Stimulated activated CD4-positive, alpha-beta T cell treated with anti-CD3 and anti-CD28 coated beads, Interleukin-2, amount 100 ng/mL, for 4 hours (primary cell): ENCODE measurements around the gene PWP2.
"Not testable (repeated sequence)": the region's sequence is repeated elsewhere in the genome, so short reads cannot be mapped to it uniquely, and the experiment has no call there.

Experiments used
- DNase-seq: peaks from one replicate; pipeline ENCODE4 v3.0.0-alpha.2; 2020; ENCODE audit warnings: low read depth

Gene PWP2

GRCh38 chr21:44138039-44138438, 30.8 kb downstream of the PWP2 start:
- not testable (repeated sequence) for DNase-seq

- not testable (repeated sequence) for DNase-seq
Measured at GRCh38 chr21:44139787-44140551, 32.8 kb downstream of the PWP2 start.

DNA sequence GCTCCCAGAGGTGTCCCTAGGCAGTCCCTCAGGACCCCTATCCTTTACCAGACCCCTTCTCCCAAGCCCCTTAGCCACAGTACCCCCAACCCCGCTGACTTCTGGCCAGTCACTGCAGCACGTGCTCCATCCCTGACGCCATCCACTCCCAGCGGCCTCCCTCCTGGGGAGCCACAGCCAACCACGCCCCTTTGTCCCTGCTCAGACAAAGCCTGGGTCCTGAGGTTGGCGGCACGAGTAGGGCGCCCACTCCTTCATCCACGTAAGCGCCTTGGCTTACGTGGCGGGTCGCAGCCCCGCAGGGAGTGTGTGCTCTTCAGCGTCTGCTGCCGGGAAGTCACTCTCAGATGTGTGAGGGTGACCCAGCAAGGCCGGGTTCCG, 33.3 kb downstream of the PWP2 start:
- not testable (repeated sequence) for DNase-seq

GRCh38 chr21:44142470-44142869, 35.3 kb downstream of the PWP2 start:
- not testable (repeated sequence) for DNase-seq

DNA sequence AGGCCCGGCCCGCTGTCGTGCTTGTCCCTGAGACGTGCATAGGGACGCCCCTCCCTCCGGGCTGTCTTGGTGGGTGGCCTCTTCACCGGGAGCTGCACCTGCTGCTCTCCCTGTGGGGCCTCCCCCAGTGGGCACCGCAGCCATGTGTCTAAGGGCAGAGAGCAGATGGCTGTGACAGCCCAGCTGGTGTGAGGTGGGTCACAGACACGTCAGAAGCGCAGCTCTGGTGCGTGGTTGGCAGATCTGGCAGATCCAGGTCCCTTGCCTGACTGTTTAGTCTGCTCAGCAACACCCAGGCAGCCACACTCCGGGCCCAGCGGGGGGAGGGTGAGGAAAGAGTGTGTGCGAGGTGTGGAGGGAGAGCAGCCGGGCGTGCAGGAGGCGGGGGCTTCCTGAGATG, 36.2 kb downstream of the PWP2 start:
- DNase-seq, result not testable (repeated sequence)

DNA sequence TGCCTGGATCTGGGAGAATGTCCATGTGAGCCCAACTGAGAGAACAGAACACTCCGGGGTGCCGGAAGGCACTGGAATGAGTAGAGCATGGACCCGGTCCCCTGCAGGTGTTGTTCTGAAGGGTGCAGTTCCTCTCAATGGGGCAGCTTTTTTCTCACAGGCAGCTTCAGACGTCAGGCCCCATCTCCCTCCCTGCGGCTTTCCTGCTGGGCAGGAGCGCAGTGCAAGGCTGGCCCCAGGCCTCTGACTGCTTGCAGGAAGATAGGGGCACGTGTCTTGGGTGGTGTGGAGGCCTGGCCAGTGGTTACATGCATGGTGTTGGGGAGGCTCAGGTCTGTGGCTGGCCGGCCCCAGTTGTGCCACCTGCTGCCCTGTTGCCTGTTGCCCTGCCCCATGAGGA, 36.8 kb downstream of the PWP2 start:
- not testable (repeated sequence) for DNase-seq

DNA sequence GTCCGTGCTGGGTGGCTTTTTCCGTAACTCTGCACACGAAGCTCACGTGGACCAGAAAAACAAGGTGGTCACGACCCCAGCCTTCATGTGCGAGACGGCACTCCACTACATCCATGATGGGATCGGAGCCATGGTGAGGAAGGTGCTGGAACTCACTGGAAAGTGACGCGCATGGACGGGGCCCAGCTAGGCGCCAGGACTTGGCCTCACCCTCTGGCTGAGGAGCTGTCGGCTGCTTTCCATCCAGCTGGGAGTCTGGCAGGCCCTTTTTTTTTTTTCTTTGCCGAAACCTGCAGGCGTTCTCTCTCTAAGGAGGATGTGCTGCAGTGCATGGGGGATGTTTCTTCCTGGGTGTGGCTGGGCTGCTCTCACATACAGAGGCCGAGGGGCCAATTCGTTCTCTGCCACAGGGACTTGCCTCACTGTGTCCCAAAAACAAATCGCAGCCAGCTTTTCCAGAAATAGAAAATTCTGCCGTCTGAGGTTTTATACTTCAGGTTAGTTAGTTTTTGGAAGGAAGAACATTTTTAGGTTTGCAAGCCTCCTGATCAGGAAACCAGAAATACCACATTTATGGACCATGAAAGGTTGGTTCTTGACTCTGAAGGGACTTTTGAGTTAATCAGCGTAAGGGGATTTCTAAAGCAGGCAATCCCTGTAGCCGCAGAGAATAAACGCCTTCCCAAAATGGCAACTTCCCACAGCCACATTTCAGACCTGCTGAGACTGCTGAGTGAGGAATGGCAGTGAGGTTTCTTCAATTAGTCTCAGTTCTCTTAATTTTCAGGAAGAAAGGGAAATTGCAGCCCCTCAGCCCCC, 37.8 kb downstream of the PWP2 start:
- not testable (repeated sequence) for DNase-seq

GRCh38 chr21:44145616-44146015, 38.4 kb downstream of the PWP2 start:
- DNase-seq, result not testable (repeated sequence)

- DNase-seq, result not testable (repeated sequence)
Measured at GRCh38 chr21:44147108-44147507, 39.9 kb downstream of the PWP2 start.

DNA sequence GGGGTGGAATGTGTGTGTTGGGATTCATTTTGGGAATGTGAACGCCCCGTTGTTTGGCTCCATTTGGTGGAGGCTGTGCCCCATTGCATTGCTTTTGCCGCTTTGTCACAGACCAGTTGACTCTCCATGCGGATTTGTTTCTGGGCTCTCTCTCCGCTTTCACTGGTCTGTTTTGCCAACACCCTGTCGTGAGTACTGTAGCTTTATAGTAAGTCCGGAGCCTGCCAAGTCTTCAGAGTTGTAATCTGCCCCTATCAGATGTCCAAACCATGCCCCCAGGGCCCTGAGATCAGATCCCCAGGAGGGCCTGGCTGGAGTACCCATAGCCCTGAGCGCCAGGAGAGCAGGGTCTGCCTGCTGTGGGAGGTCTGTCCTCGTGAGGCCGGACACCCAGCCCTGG, 43.1 kb downstream of the PWP2 start:
- DNase-seq, result not testable (repeated sequence)

GRCh38 chr21:44153214-44153888, 46.2 kb downstream of the PWP2 start:
- DNase-seq, result not testable (repeated sequence)

DNA sequence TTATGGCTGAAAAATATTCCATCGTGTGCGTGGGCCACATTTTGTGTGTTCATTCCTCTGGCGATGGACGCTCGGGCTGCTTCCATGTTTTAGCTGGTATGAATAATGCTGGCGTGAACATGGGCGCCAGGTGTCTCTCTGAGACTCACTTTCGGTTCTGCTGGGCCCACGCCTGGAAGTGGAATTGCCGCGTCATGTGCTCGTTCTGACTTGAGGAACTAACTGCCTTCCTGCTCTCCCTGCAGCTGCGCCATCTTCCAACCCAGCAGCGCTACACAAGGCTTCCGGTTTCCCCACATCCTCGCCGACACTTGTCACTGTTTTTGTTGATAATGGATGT, 46.7 kb downstream of the PWP2 start:
- DNase-seq, result peak; percentile 38

DNA sequence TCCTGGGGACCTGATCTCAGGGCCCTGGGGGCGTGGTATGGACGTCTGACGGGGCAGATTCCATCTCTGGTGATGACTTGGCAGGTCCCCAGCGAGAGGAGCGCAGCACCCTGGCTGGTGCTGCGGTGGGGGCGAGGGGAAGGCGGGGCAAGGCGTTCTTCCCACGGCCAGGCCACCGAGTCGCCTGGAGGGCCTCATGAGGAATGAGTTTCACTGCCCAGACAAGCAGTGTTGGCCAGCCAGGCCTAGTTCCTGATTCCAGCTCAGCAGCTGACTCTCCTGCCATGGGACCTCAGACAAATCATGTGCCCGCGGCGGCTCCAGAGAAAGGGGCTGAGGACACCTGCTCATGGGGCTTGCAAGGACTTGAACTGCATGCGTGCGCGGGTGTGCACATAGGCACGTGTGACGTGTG, 47.6 kb downstream of the PWP2 start:
- not testable (repeated sequence) for DNase-seq

GRCh38 chr21:44155231-44155993, 48.2 kb downstream of the PWP2 start:
- not testable (repeated sequence) for DNase-seq

DNA sequence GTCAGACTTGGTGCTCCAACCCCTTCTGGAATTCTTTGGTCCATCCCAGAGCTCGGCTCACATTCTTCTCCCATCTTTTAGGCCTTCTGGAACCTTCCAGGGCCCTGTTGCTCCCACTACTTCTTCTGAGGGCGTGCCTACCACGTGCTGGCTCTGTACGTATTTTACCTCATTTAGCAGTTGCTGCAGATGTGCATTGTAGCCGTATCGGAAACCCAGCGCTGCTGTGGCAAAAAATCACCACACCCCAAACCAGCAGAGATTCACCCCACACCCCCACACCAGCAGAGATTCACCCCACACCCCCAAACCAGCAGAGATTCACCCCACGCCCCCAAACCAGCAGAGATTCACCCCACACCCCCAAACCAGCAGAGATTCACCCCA, 48.8 kb downstream of the PWP2 start:
- DNase-seq, result not testable (repeated sequence)

DNA sequence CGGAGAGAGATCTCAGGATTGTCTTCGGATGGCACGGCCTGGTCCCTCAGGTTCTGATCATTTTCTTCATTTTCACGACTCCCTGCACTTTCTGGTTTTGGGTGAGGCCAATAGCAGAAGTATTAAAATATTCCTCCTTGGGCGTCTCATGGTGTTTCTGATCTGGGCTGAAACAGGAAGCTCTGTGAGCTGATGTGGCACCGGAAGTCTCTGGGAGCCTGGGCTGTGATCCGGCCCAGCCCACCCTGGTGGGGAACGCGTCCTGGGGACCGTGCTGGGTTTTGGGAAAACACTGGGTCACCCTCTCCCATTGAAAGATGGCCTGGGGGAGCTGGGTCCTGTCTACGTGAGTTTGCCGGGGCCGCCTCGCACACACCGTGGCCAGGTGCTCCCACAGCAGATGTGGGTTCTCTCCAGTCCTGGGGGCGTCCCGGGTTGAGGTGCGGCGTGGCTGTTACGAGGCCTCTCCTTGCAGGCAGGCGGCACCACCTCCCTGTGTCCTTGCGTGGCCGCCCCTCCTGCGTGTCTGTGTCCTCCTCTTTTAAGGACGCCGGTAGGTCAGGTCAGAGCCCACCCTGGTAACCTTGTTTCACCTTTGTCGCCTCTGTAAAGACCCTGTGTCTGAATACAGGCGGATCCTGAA, 50.4 kb downstream of the PWP2 start:
- DNase-seq, result not testable (repeated sequence)

DNA sequence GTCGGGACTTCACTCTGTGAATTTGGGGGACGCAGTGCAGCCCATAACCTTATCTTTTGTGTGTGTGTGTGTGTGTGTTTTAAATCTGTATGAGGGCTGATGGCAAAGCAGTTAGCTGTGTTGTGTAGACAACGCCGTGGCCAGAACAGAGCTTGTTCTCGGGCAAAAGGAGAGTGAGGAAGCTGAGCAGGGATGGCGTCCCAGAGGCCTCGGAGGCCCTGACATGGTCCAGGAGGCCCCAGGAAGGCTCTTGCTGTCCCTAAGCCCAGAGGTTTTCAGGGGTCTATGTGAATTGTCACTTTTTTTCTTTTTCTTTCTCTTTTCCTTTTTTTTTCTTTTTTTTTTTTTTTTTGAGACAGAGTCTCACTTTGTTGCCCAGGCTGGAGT, 50.9 kb downstream of the PWP2 start:
- not testable (repeated sequence) for DNase-seq

DNA sequence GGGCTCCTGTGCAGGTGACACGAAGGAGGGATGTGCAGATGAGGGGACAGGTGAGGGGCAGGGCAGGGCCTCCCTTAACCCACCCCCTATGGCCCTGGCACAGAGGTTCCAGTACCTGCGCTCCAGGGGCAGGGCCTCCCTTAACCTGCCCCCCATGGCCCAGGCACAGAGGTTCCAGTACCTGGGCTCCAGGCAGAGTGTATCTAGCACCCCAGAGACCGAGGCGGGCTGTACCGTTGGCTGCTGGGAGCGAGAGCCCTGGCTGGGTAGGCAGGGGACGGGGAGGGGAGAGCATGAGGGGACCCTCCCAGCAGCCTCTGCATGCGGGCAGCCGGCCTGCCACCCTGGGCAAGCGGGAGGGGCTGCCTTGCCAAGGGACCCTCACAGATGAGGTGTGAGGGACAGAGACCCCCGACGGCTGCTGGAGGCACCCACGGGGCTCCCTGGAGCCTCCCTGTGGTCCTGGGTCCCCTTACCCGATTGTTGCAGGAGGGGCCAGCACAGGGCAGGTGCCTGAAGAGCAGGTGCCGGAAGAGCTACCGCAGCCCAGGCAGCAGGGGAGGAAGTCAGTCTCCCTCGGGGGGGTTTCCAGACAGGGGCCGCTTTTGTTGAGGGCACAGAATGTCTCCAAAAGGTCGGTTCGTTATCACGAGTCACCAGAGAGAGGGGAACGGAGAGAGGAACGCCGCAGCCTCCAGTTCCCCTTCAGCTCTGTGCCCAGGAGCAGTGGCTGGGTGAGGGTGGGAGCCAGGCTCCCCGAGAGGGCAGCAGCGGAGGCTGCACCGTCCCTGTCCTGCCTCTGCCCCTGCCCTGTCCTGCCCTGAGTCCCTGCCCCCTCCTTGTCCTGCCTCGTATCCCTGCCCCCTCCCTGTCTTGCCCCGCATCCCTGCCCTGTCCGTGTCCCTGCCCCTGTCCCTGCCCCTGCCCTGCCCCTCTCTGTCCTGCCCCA, 52.4 kb downstream of the PWP2 start:
- not testable (repeated sequence) for DNase-seq

DNA sequence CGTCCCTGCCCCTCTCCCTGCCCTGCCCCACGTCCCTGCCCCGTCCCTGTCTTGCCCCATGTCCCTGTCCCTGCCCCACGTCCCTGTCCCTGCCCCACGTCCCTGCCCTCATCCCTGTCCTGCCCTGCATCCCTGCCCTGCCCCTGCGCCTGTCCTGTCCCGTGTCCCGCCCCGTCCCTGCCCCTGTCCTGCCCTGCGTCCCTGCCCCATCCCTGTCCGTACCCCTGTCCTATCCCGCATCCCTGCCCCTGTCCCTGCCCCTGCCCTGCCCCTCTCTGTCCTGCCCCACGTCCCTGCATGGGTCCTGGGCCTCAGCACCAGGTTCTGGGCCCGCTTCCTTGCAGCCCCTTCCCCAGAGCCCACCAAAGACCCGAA, 53.1 kb downstream of the PWP2 start:
- not testable (repeated sequence) for DNase-seq

- DNase-seq, result not testable (repeated sequence)
Measured at GRCh38 chr21:44160821-44161220, 53.6 kb downstream of the PWP2 start.
